Heart right ventricle (tissue), 16 donors: Measurements from ENCODE around the gene YJEFN3. TPM values are rescaled to one million over a fixed set of nuclear protein-coding genes. Genes with fewer than 3 reads are reported as not detected.

Experiments
- ATAC-seq, 8 donors: fragments of 200-7000 bp; cut with Tn5 transposase; one replicate each; pipeline ENCODE4 v1.9.1; 2020; ENCODE audit warnings: mild to moderate bottlenecking in 8 of 8, moderate library complexity in 8 of 8, moderate number of reproducible peaks in 1 of 8
- DNase-seq, 2 donors: peaks; one replicate each; pipeline ENCODE4 v3.0.0-alpha.2; 2020
- H3K27ac ChIP-seq, 10 donors: fragments of 200-600 bp; sonication (generic) in 2 of 10; one replicate each; pipeline versions ENCODE4 v1.5.0 to v1.8.0; 2020 to 2022; ENCODE audit warnings: mild to moderate bottlenecking in 3 of 10
- H3K27me3 ChIP-seq, 7 donors: fragments of 200-600 bp; one replicate each; pipeline ENCODE4 v1.8.0; 2021 to 2022; ENCODE audit warnings: mild to moderate bottlenecking in 2 of 7
- H3K36me3 ChIP-seq, 9 donors: fragments of 200-600 bp; sonication (generic) in 1 of 9; one replicate each; pipeline versions ENCODE4 v1.5.0 to v1.8.0; 2020 to 2022; ENCODE audit warnings: mild to moderate bottlenecking in 2 of 9
- H3K4me1 ChIP-seq, 9 donors: fragments of 200-600 bp; sonication (generic) in 1 of 9; one replicate each; pipeline versions ENCODE4 v1.5.0 to v1.8.0; 2020 to 2022; ENCODE audit warnings: mild to moderate bottlenecking in 4 of 9
- H3K4me3 ChIP-seq, 10 donors: fragments of 200-600 bp; sonication (generic) in 2 of 10; one replicate each; pipeline versions ENCODE4 v1.5.0 to v1.8.0; 2020 to 2022; ENCODE audit warnings: mild to moderate bottlenecking in 7 of 10, moderate library complexity in 2 of 10
- H3K9me3 ChIP-seq, 11 donors: fragments of 200-600 bp in 10 of 11; sonication (generic) in 2 of 11; one replicate each; pipeline versions ENCODE4 v1.5.0 to v1.8.0; 2013 to 2022; ENCODE audit warnings: mild to moderate bottlenecking in 2 of 11, control low read depth in 1 of 11, moderate library complexity in 1 of 11
- CTCF ChIP-seq, 9 donors: fragments of 200-600 bp; sonication (generic) in 2 of 9; IDR thresholded peaks; one replicate each; pipeline versions ENCODE4 v1.5.0 to v1.8.0; 2021 to 2022; ENCODE audit warnings: antibody characterized with exemption in 9 of 9, mild to moderate bottlenecking in 5 of 9, moderate library complexity in 1 of 9
- WGBS, 2 donors: extraction: QIAGEN DNeasy Blood & Tissue Kit; methylation state at CpG; one replicate each; pipeline ENCODE4 v1.1.7; 2013; ENCODE audit warnings: inconsistent platforms in 1 of 2; 5-methylcytosine and 5-hydroxymethylcytosine counted together
- intact Hi-C, 10 donors: fragments of 100-400 bp; cut with DNase I; formaldehyde crosslinking; loops; one replicate each; pipeline versions ENCODE4 v1.11.1 to v1.14.2; 2022
- polyA plus RNA-seq, 2 donors: library from polyadenylated mRNA; stranded (reverse); fragments of 200-250 nt; gene quantifications; one replicate each; pipeline ENCODE4 v1.2.3, GENCODE V29; 2013
- total RNA-seq, 10 donors: library from RNA; stranded (reverse); fragmentation: NEBNext Ultra II Directional in 3 of 10; extraction: Animal tissue kit (Norgen Biotek cat#: 25700) in 3 of 10; gene quantifications; one replicate each; pipeline versions ENCODE4 v1.2.1 to v1.2.4, GENCODE V29; 2021 to 2023
- donor health status: Arrhythmogenic right ventricular cardiomyopathy.
- donor health status: ischemic (EF 13 %, LVEDD 7.1; RV severe dilation, severe dysfunction).
- donor health status: healthy with polysubstance abuse.
- donor health status: DM: no; HTN: yes; CAD: no.
- donor health status: DM: no; HTN: no; CAD: no.
- donor health status: ischemic (EF 25% LVEDD 6.9; RV normal size, moderate dysfunction).
- donor health status: ischemic (EF 25% LVEDD 5.7; RV mildly dilated, moderate dysfunction).
- donor health status: healthy.
- donor health status: DM: yes; HTN: yes; CAD: no.
- donor health status: Ischemic cardiomyopathy.
- donor health status: ischemic (EF 35%, LVEDD 5.7; RV mildly dilated, moderate dysfunction).
- donor health status: nonischemic (EF 11% LVEDD 7.7; RV severe dilation, severe dysfunction).
- donor health status: DM: yes; HTN: yes; CAD: no.
- donor health status: PGD.
- donor health status: ischemic (EF 29% LVEDD 5.4; RV normal size, mild dysfunction).
- donor health status: nonischemic (EF 23%, LVEDD 6.1; RV moderate dilation, normal function).

YJEFN3 gene
- total and polyA plus RNA-seq, 12 donors: 2.1 to 13.1 (median 2.4) TPM

GRCh38 chr19:19543101-19543500 lies 14.4 kb downstream of the YJEFN3 start:
- H3K27ac ChIP-seq: no peak overlapping the region
- WGBS, 2 donors: 93 to 97% methylated on average over 13 of the region's 13 CpGs
- H3K4me1 ChIP-seq: peaks cover 9 to 47% (median 31%) of the 10 kb centered on the region in 9 donors
- no peaks in the 10 kb centered on the region for H3K9me3 ChIP-seq
- no peak overlapping the region for H3K4me3 ChIP-seq
- intact Hi-C loops: no loop called here
- DNase-seq (no peak), ATAC-seq (no peak)
- no peak for TF ChIP-seq CTCF (IDR thresholded peaks at IDR 0.05)
- H3K27me3 ChIP-seq: peaks cover 4 to 89% (median 68%) of the 10 kb centered on the region in 7 donors
- no peaks in the 10 kb centered on the region for H3K36me3 ChIP-seq

- H3K4me1 ChIP-seq: peaks cover 5 to 46% (median 28%) of the 10 kb centered on the region in 9 donors
- TF ChIP-seq CTCF (IDR thresholded peaks at IDR 0.05): no peak
- H3K27me3 ChIP-seq: peaks cover 4 to 88% (median 63%) of the 10 kb centered on the region in 7 donors
Observed at GRCh38 chr19:19543640-19544039, 14.9 kb downstream of the YJEFN3 start.

GRCh38 chr19:19544257-19544953 lies 15.7 kb downstream of the YJEFN3 start:
- ATAC-seq (no peak), DNase-seq (no peak)
- Histone ChIP-seq H3K4me3 (no peak overlapping the region), H3K9me3 (no peaks in the 10 kb centered on the region), H3K27me3 (peaks cover 4 to 86% (median 59%) of the 10 kb centered on the region in 7 donors), H3K4me1 (peaks cover 5 to 41% (median 24%) of the 10 kb centered on the region in 9 donors), H3K36me3 (no peaks in the 10 kb centered on the region), H3K27ac (no peak overlapping the region)
- intact Hi-C loops: no loop called here
- 87 to 94% methylated on average over 75 of the region's 75 CpGs for WGBS, 2 donors
- TF ChIP-seq CTCF (IDR thresholded peaks at IDR 0.05): no peak

More at GRCh38 chr19:19543640-19544039, 14.9 kb downstream of the YJEFN3 start:
- Histone ChIP-seq H3K9me3 (no peaks in the 10 kb centered on the region), H3K36me3 (no peaks in the 10 kb centered on the region), H3K27ac (no peak overlapping the region), H3K4me3 (no peak overlapping the region)
- intact Hi-C loops: no loop called here
- 91 to 92% methylated on average over 19 of the region's 19 CpGs for WGBS, 2 donors
- no peak for DNase-seq
- no peak for ATAC-seq

- Histone ChIP-seq H3K4me3 (no peak overlapping the region), H3K36me3 (no peaks in the 10 kb centered on the region), H3K27ac (no peak overlapping the region), H3K27me3 (peaks cover 4 to 82% (median 59%) of the 10 kb centered on the region in 7 donors), H3K4me1 (peaks cover 5 to 38% (median 25%) of the 10 kb centered on the region in 9 donors), H3K9me3 (no peaks in the 10 kb centered on the region)
- ATAC-seq: no peak
- WGBS, 2 donors: 90 to 94% methylated on average over 53 of the region's 53 CpGs
- intact Hi-C loops: no loop called here
- DNase-seq: no peak
- TF ChIP-seq CTCF (IDR thresholded peaks at IDR 0.05): no peak
Observed at GRCh38 chr19:19544954-19545591, 16.4 kb downstream of the YJEFN3 start.
